GM19351 (cell line): ENCODE measurements around the gene EPS8L2.

Experiments used
- ATAC-seq: cut with Tn5 transposase; IDR thresholded peaks from one replicate; pipeline ENCODE4 v1.9.1; 2021; ENCODE audit warnings: mild to moderate bottlenecking, moderate library complexity; ENCODE audit not compliant: unreplicated experiment

EPS8L2 gene

GRCh38 chr11:773425-773824 is 67.4 kb downstream of the EPS8L2 start:
- no peak for ATAC-seq

GRCh38 chr11:773830-774229 is 67.8 kb downstream of the EPS8L2 start:
- ATAC-seq, result no peak

GRCh38 chr11:774873-775592 is 69.0 kb downstream of the EPS8L2 start:
- ATAC-seq, result no peak

GRCh38 chr11:776263-776560 is 70.2 kb downstream of the EPS8L2 start:
- ATAC-seq, result no peak

GRCh38 chr11:776561-777287 is 70.7 kb downstream of the EPS8L2 start:
- ATAC-seq, result peak; percentile 34
